Renal cortical epithelial cell (primary cell): ENCODE data around the gene GOLT1B. TPM values are rescaled to one million over a fixed set of nuclear protein-coding genes. Genes with fewer than 3 reads are reported as not detected.

Source experiments
- DNase-seq: peaks from one replicate; pipeline ENCODE4 v3.0.0-alpha.2; 2011; ENCODE audit warnings: low read depth
- total RNA-seq: library from RNA; depleted of rRNA; stranded (reverse); fragments of >200 nt; gene quantifications from 2 replicates; pipeline ENCODE4 v1.2.3, GENCODE V29; 2014

GOLT1B gene
- total RNA-seq, 1 donor from 2014 or later: 47.5 TPM

- peak; percentile 99 for DNase-seq
These were observed 64.8 kb downstream of the GOLT1B start for GRCh38 chr12:21566223-21566906.

- no peak for DNase-seq
These were observed 65.4 kb downstream of the GOLT1B start for GRCh38 chr12:21566907-21567394.

Other genes starting within 250 kb of the GOLT1B start
- 0.35 and 0.52 TPM in 2 replicates for gene SLCO1A2, start 166.9 kb upstream of the GOLT1B start, total RNA-seq
- not detected in 2 replicates for gene IAPP, start 128.9 kb upstream of the GOLT1B start, total RNA-seq
- gene PYROXD1, start 64.1 kb upstream of the GOLT1B start, total RNA-seq: 12.9 and 28.9 TPM in 2 replicates
- gene RECQL, start 154 bp upstream of the GOLT1B start, total RNA-seq: 40.7 and 62.0 TPM in 2 replicates
- 14.4 and 68.0 TPM in 2 replicates for gene SPX, start 24.5 kb downstream of the GOLT1B start, total RNA-seq
- not detected in 2 replicates for gene GYS2, start 103.1 kb downstream of the GOLT1B start, total RNA-seq
- 902 and 2,308 TPM in 2 replicates for gene LDHB, start 156.1 kb downstream of the GOLT1B start, total RNA-seq